Measurements from ENCODE around the gene DIDO1. TPM values are rescaled to one million over a fixed set of nuclear protein-coding genes. Genes with fewer than 3 reads are reported as not detected.
A peak's percentile ranks its signal among the peaks of the same experiment; 100 is the strongest.

The DIDO1 gene
- total RNA-seq, 1 experiment from 2014 or later, result 16.9 TPM

DNA sequence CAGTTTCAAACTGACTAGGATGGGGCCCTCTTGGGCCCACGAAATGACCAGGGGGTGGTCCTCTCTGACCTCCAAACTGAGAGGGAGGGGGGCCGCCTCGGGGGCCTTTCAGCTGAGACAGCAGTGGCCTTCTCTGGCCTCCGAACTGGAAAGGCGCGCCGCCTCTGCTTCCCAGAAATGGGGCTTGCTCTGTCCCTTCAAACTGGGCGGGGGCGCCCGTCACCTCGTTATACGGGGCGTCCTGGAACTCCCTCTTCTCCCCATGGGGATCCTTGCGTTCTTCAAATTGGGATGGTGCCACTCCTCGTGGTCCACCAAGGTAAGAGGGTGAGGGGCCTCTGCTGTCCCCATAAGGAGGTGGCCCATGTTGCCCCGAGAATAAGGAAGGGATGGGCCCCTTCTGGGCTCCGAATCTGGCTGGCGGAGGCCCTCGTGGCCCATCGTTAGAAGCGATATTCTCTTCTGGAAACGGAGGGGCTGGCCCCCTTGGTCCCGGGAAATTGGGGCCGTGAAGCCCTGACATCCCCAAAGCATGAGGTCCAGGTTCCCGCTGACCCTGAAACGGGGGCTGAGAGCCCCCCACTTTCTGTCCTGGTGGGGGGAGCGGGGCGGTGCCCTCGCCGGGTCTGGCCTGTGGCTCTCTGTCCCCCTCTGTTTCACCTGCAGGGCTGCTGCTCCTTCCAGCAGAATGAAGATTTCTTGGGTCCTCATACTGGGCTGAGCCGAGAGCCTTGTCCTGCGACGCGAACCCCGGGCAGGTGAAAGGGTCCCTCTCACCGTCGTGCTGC is 46.0 kb downstream of the DIDO1 start:
- DNase-seq (ENCODE audit: low spot score), result no peak

DNA sequence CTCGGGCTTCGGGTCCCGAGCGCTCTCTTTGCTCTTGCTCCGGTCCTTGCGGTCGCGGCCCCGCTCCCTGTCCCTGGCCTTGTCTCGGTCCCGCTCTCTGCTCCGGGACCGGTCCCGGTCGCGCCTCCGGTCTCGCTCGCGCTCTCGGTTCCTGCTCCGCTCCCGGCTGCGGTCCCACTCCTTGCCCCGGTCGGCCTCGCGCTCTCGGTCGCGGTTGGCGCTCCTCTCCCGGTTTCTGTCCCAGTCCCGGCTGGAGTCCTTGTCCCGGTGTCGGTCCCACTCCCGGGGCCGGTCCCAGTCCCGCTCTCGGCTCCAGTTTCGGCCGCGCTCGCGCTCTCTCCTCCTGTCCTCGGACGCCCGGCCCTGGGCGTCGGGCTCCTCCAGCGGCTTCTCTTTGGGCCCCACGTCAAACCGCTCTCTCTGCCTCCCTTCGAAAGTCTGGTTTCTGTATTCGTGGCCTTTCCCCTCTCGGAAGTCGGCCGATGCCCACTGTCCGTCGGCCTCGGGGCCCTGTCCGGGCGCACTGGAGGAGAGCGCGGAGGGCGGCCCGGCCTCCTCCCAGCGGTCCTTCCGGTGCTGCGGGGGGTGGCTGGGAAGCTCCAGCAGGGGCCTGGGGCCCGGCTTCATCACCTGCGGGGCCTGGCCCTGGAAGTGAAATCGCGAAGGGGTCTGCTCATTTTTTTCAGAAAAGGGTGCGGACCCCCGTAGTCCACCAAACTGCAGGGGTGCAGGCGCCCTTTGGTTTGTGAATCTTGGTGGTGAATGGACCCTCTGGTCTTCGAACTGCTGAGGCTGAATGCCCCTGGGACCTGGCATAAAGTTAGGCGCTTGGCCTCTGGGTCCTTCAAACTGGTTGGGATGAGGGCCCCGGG is 46.8 kb downstream of the DIDO1 start:
- no peak for DNase-seq (ENCODE audit: low spot score)

DNA sequence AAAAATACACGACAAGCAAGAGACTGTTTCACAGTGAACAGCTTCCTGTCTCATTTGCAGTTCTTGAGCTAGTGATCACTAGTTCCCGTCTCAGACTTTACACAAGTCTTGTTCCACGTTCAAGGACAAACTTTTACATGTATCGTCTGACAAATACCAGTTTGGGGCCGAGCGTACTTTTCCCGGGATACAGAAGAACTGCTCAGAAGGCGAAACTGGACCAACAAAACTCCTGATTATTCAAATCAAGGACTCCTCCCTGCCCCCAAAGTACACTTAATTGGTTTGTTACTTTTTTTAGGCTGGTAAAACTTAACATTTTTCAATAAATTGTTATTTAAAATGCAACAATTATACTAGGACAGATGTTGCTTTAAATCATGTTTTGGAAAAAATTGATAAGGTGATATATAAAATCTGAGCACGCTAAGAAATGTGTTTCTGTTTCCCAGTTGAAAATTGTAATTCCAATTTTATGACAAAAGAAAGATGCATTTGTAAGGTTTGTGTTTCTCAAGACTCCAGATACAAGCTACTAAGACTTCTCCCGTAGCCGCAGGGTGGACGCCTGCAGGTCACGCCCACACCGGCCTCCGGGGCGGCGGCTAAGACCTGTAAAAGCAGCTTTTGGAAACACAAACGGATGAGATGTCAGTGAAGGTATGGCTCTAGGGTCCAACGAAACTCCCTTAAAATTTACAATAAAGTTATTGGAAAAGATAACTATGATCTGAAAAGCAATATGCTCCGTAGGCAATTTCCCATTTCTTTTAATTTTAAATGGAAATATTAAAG is 47.9 kb downstream of the DIDO1 start:
- no peak for DNase-seq (ENCODE audit: low spot score)

DNA sequence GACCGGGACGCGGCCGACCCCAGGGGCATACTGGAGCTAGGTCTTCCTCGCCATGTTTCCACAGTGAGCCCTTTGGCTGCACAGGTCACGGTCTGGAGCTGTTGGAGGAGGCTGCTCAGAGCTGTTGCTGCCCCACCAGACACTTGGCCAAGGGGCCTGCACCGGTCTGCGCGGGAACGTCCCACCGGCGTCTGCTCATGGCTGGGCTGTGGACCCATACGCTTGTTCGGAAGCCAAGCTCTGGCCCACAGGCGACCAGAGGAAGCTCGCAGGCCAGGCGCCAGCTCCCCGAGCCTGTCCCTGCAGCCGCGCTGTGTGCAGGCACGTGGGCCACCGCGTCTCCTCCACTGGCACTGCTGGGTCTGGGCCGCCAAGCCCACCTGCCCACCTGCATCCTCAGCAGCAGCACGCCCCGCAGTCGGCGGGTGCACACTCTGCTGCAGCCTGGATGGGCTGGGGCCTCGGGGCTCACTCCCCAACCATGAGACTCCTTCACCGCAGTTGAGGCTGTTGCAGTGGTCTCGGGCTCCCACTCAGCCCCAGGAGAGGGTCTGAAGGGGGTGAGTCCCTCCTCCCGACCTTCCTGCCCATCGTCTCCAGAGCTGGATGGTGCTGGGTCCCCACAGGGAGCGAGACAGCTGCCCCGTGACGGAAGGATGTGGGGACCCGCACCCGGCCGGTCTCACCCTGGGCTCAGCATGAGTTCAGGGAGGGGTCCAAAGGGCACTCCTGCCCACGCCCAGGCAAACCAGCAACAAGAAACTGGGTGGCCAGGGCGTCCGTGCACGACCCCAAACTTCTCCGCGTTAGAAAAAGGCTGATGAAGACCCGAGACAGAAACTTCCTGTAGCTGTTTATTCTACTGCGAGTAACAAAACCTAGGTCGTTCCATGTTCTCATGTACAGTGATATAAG is 49.1 kb downstream of the DIDO1 start:
- DNase-seq (ENCODE audit: low spot score), result no peak

DNA sequence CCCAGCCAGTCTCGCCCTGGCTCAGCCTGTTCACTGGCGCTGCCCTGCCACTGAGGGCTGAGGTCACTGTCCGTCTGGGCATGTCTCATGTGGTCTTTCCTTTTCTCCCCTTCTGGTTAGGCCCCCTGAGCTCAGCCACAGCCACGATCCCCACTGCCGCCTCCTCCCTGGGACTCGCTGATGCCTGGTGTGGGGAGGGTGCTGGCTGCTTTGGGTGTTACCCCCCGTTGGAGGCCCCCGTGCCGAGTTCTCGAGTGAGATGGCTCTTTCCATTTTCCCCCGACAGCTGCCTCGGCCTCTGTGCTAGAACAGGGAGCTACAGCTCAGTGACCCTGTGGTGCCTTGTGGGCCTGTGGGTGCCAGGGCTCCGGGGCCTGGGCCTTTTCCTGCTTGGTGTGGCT is 49.8 kb downstream of the DIDO1 start:
- DNase-seq (ENCODE audit: low spot score), result no peak

DNA sequence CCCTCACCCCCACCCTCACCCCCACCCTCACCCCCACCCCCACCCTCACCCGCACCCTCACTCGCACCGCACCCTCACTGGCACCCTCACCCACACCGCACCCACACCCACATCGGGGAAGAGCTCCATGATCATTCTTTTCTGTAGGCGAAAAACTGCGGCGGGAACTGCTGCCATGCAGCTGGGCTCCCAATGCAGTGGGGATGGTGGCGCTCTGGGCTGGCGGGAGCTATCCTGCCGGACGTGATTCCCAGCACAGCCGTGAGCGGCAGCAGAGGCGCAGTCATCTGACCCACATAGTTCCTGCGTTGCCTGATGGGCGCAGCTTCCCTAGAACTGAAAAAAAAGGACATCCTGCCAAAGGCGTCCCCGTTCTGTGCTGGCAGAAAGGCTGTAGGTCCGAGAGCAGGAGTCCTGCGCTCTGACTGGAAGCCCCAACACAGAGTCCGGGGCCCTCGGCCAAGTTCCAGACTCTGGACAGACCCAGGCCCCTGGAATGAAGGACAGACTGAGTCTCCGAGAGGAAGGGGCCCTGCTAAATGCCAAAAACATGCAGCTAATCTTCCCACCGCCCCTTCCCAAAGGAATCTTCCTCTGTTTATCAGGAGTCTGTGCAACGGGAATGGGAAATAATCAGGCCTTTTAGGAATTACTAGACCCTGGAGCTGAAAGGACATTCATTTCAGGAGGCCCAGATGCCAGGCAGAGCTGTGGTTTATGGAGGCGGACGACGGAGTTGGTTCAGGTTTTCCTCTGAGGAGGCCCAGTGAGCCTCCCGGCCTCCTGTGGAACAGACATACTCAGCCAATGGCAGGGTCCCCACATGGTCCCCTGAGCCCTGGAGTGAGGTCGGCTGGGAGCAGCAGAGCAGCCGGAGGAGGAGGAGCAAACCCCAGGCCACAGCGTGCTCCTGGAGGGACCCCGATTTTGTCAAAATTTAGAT is 50.6 kb downstream of the DIDO1 start:
- peak; percentile 89 for DNase-seq (ENCODE audit: low spot score)

DNA sequence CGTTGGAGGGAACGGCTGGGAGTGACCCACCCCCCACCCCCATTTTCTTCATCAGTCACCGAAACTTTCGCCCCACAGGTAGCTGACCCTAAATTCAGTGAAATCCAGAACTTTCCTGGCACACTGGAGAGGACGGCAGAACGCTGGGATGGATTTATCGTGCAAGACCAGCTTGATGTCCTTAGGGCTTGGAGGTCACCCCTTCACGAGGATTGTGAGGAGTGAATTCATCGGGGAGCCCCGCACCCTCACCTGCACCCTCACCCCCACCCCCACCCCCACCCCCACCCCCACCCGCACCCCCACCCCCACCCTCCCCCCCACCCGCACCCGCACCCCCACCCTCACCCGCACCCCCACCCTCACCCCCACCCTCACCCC is 51.4 kb downstream of the DIDO1 start:
- no peak for DNase-seq (ENCODE audit: low spot score)

DNA sequence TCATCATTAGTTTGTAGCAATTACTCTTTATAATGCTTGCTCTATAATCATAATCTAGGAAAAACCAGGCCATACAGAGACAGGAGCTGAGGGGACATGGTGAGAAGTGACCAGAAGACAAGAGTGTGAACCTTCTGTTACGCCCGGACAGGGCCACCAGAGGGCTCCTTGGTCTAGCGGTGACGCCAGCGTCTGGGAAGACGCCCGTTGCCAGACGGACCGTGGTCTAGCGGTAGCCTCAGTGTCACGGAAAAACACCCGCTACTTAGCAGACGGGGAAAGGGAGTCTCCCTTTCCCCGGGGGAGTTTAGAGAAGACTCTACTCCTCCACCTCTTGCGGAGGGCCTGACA is 52.6 kb downstream of the DIDO1 start:
- DNase-seq (ENCODE audit: low spot score), result peak; percentile 43

DNA sequence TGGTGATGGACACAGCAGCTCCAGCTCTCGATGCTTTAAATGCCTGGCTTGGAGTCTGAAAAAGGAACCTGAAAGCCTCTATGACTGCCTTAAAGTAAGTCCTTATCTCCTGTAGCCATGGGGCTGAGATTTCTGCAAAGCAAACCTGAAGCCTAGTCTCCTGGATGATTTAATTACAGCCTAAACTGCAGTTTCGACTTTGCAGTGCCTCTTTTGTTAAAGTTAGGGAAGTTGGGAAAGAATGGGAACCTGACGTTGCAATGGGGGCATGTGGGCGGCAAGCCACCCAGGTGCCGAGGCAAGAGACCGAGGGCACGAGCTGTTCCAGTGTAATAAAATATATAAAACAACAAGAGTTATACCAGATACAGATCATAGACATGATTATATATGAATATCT is 53.0 kb downstream of the DIDO1 start:
- no peak for DNase-seq (ENCODE audit: low spot score)

DNA sequence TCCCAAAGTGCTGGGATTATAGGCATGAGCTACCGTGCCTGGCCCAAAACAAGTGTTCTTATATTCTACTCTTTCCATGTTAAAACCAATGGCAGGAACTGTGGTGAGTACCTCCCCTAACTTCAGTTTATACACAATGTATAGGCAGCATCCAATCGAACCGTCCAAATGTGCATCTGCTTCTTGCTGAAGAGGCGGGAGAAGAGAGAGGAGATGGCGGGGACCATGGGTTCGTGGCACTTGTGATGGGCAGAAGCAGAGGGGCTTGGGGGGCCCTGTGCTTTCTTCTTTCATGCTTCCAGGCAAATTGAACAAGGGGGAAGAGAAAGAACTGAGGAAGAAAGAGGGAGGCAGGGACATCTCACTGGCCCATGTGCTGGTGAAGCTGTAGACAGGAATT is 53.4 kb downstream of the DIDO1 start:
- no peak for DNase-seq (ENCODE audit: low spot score)

DNA sequence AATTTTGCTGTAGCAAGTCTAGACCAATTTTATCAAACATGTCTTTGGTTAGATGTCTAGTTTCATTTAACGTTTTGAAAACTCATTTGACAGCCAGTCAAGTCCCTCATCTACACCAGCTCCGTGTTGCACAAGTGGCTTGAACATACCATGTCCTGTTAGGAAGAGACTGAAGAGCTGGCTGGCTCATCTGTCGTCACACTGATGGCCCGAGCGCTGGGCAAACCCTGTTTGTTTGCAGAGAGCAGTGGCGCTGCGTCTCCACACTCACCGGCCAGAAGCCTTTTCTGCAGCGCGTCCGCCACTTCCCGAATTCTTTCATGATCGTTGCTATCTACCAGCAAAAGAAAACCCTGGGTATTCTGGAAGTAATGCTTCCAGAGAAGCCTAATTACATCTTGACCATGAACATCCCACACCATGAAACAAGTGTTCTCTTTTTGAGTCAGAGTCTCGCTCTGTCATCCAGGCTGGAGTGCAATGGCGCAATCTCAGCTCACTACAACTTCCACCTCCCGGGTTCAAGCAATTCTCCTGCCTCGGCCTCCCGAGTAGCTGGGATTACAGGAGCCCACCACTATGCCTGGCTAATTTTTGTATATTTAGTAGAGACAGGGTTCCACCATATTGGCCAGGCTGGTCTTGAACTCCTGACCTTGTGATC is 54.0 kb downstream of the DIDO1 start:
- no peak for DNase-seq (ENCODE audit: low spot score)

DNA sequence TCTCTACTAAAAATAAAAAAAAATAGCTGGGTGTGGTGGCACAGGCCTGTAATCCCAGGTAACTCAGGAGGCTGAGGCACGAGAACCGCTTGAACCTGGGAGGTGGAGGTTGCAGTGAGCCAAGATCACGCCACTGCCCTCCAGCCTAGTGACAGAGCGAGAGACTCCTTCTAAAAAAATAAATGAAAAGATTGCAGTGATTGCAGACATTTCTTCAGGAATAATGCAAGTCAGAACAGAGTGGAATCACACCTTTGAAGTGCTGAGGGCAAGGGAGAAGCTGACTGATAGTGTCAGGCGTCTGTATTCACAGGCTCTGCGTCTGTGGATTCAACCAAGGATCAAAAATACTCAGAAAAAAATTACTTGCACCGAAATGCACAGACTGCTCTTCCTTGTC is 62.1 kb downstream of the DIDO1 start:
- no peak for DNase-seq (ENCODE audit: low spot score)

DNA sequence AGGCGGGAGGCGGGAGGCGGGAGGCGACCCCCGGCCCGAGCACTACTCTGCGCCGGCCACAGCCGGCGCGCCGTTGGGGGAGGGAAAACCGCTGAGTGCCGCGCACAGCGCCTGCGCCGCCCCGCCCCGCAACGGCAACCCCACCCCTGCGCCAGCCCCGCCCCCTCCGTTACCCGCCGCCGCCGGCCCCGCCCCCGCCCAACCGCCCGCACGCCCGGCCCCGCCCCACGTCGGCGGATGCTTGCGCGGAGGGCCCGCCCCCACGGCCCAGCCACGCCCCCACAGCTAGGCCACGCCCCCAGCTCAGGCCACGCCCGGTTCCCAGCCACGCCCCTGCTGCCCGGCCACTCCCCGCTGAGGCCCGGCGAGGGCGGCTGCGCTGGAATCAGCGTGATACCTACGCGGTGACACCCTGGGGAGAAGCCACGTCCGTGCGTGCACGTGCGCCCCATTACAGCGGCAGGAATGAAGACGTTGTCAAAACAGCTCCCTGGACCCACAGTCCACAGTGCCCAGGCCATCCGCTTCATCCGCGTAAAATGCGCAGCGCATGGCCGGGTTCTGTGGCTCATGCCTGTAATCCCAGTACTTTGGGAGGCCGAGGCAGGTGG is 64.5 kb downstream of the DIDO1 start, which contains the start of gene TCFL5:
Gene TCFL5, minus strand, starts transcription at position 97 of the 611 bp plus-strand sequence. CDS start 152 bp downstream, outside the sequence.
- peak; percentile 71 for DNase-seq (ENCODE audit: low spot score)

DNA sequence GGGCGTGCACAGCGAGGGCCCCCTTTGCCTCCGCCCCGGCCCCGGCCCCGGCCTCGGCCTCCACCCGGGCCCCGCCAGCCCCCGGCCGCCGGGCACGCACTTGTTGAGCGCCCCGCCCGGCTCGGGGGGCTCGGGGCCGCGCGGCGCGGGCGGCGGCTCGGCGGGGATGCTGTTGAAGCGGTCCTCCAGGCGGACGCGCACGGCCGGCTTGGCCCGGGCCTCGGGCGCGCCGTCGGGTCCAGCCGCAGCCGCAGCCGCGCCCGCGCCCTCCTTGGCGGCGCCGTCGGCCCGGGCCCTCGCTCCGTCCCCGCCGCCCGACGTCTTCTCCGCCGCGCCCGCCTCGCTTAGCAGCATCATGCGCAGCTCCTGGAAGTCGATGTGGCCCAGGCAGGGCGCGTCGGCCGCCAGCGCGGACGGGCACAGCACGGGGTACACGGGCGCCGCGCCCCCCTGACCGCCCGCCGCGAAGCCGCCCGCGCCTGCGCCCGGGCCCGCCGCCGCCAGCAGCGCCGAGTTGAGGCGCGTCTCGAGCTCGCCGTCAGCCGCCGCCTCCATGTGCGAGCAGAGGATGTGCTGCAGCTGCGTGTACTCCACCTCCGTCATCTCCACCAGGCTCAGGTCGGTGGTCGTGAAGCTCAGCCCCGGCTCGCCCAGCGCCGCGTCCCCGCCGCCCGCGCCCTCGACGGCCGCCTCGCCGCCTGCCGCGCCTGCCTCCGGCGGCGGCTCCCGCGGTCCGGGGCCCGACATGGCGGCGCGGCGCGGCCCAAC is 65.2 kb downstream of the DIDO1 start:
- DNase-seq (ENCODE audit: low spot score), result no peak

DNA sequence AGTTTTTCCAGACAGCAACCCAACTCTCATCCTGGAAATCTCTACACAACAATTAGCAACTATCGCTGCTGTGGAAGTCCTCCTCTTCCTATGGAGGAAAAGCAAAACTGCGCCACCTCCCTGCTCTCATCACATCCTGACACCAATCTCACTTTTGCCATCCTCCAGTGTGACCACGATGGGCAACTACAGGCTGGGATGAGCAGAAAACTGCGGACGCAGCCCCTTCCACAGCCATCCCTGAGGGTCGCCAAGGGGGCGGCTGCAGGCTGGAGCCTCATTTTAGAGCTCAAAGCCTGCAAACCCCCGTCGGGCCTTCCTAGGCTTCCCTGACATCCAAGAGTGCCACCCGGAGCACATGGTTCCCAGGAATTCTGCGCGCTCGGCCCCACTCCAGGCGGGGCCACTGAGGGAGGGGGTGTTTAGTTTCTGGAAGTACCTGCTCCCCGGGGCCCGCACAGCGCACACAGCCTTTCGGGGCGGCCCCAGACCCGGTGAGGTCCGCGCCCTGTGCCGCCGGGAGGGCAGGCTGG is 65.8 kb downstream of the DIDO1 start:
- no peak for DNase-seq (ENCODE audit: low spot score)

DNA sequence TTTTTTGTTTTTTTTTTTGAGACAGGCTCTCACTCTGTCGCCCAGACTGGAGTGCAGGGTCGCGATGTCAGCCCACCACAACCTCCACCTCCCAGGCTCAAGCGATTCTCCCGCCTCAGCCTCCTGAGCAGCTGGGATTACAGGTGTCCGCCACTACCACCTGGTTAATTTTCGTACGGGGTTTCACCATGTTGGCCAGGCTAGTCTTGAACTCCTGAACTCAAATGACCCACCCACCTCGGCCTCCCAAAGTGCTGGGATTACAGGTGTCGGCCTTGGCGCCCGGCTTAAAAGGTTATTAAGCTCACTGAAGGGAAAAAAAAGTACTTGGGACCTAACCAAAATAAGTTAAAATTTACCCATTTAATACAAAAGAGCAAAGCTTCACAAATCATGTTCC is 66.6 kb downstream of the DIDO1 start:
- DNase-seq (ENCODE audit: low spot score), result no peak

DNA sequence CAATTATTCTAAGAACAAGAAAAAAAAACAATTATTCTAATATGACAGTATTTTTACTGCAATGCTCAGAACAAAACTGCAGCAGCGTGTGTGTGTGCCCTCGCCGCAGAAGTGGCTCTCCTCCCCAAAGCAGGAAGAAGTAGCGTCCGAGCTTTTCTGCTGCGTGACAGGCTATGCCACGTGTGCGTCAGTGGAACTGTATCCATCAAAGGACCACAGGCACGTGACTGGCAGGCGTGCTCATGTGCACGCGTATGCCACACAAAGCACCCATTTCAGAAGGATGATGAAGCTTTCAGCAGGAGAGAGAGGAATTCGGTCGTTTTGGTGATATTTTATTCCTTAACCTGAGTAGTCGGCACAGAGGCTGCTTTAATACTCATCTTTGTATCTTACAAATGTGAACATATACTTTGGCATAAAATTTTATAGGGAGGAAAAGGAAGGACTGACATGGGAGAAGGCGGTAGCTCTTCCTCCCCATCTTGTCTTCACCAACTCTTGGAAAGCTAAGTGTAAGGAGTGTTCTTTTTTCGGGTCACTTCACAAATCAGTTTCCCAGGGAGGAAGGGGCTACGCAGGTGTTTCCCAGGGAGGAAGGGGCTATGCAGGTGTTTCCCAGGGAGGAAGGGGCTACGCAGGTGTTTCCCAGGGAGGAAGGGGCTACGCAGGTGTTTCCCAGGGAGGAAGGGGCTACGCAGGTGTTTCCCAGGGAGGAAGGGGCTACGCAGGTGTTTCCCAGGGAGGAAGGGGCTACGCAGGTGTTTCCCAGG is 68.1 kb downstream of the DIDO1 start:
- no peak for DNase-seq (ENCODE audit: low spot score)

Measured in H4 (cell line).